Panc1 (cell line): ENCODE results near the gene TRIM28.

Source experiments
- POLR2AphosphoS5 ChIP-seq: IDR thresholded peaks from 2 replicates; pipeline ENCODE4 v1.6.1; 2012; ENCODE audit warnings: mild to moderate bottlenecking, low read depth, low read length, moderate library complexity
- REST ChIP-seq, 2 experiments: IDR thresholded peaks; 2 replicates each; pipeline ENCODE4 v1.6.1; 2011 to 2012; ENCODE audit warnings: low read depth in 2 of 2, control low read depth in 1 of 2, low read length in 1 of 2, mild to moderate bottlenecking in 1 of 2, moderate library complexity in 1 of 2; ENCODE audit not compliant: insufficient read depth in 1 of 2
- SIN3A ChIP-seq: IDR thresholded peaks from 2 replicates; pipeline ENCODE4 v1.6.1; 2012; ENCODE audit warnings: low read depth, mild to moderate bottlenecking, low read length, moderate library complexity, borderline replicate concordance; ENCODE audit not compliant: insufficient read depth
- TCF7L2 ChIP-seq: IDR thresholded peaks from 2 replicates; pipeline ENCODE4 v1.6.1; 2011; ENCODE audit warnings: mild to moderate bottlenecking, low read depth, low read length, inconsistent platforms
- TF ChIP-seq, protein P1 (sequence below): fragments of 450-650 bp; IDR thresholded peaks from 2 replicates; pipeline ENCODE4 v1.5.1; 2017; ENCODE audit warnings: mild to moderate bottlenecking

DNA sequence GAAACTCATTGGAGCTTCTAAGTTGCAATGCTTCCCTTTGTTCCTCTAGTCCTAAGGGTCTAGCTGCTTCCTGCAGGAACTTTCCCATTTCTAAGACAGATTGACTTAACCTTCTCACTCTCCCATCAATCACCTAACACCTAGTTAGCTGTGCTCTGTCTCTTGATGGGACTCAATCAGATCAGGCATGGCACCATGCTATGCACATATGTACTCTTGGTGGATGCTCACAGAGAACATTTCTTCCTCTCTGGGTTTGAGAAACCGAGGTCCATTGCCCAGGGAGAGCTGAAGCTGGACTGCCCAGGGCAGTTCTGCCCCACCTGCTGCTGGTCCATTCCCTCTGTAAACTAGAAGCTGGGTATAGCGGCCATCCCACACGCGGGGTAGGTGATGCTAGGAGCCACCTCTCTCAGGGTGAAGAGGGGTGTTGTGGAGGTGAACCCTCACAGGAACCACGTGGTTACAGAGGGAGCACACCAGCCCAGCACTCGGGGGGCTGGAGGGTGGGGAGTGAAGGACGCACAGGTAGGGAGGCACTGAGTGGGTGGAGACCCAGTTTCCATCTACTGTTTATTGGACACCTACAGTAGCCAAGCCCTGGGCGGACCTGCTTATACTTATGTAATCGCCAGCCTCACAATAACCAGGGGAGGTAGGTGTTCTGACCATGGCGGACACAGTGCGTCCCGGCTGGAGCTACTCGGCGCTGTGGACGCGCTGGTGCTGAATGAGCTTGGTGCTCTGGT, 17.7 kb downstream of the TRIM28 start:
- TF ChIP-seq TCF7L2 (no peak), REST (IDR thresholded peaks at IDR 0.05; ENCODE audit: insufficient read depth in 1 of 2, low read depth in 2 of 2, low read length in 1 of 2) (no peak; a peak in 1 of 4 replicates), POLR2AphosphoS5 (peak; percentile 34; the same call in 1 of the 2 replicates), SIN3A (no peak)
- TF ChIP-seq, protein P1, sequence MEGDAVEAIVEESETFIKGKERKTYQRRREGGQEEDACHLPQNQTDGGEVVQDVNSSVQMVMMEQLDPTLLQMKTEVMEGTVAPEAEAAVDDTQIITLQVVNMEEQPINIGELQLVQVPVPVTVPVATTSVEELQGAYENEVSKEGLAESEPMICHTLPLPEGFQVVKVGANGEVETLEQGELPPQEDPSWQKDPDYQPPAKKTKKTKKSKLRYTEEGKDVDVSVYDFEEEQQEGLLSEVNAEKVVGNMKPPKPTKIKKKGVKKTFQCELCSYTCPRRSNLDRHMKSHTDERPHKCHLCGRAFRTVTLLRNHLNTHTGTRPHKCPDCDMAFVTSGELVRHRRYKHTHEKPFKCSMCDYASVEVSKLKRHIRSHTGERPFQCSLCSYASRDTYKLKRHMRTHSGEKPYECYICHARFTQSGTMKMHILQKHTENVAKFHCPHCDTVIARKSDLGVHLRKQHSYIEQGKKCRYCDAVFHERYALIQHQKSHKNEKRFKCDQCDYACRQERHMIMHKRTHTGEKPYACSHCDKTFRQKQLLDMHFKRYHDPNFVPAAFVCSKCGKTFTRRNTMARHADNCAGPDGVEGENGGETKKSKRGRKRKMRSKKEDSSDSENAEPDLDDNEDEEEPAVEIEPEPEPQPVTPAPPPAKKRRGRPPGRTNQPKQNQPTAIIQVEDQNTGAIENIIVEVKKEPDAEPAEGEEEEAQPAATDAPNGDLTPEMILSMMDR, result no peak
